NCI-H1436 (cell line): ENCODE data around the gene DYNLT2B.
"Not testable (repeated sequence)": the region's sequence is repeated elsewhere in the genome, so short reads cannot be mapped to it uniquely, and the experiment has no call there.

Source experiments
- DNase-seq: peaks from one replicate; lab custom pipeline; 2025; lab: John Stamatoyannopoulos, UW

The DYNLT2B gene

DNA sequence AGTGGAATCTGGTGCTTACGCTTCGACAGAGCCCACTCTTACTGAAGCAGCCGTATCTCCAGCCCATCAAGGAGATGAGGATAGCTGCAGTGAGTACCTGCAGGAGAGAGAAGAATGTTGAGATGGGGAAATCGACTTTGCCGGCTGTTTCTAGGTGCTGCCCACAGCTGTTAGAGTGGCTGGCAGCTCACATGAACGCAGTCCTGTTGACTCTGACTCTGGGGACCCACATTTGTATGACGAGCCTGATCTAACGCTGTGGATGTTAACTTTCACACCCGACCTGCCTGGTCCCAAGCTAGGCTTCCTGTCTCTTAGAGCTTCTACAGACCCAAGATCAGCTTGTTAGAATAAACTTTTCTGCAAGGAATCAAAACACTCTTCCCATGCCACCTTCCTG lies 8.9 kb upstream of the DYNLT2B start:
- DNase-seq = no peak

DNA sequence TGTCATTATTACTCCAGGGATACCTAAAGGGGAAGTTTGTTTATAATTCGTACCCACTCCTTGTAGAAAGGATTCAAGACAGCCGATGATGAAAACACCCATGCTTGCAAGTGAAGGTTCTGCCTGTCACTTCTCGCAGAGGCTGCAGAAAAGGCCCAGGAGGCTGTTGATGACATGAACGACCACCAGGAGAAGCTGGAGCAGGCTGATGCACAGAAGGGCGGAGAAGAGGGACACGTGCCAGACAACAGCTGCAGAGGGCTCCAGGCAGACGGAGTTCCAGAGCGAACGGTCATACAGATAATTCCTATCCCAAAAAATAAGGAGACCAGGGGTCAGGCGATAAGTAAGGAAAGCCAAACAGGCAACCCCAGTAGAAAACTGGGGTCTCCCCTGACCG lies 5.7 kb upstream of the DYNLT2B start:
- no peak for DNase-seq

DNA sequence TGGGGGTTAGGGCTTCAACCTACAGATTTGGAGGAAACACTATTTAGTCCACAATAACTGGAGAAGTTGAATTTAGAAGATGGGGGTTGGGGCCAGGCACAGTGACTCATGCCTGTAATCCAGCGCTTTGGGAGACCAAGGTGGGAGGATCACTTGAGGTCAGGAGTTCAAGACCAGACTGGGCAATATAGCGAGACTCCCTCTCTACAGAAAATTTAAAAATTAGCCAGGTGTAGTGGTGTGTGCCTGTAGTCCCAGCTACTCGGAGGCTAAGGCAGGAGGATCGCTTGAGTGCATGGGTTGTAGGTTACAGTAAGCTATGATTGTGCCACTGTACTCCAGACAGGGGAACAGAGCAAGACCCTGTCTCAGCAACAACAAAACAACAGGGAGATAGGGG lies 5.0 kb upstream of the DYNLT2B start:
- DNase-seq = no peak

GRCh38 chr3:196321162-196321561 lies 3.1 kb upstream of the DYNLT2B start:
- no peak for DNase-seq

DNA sequence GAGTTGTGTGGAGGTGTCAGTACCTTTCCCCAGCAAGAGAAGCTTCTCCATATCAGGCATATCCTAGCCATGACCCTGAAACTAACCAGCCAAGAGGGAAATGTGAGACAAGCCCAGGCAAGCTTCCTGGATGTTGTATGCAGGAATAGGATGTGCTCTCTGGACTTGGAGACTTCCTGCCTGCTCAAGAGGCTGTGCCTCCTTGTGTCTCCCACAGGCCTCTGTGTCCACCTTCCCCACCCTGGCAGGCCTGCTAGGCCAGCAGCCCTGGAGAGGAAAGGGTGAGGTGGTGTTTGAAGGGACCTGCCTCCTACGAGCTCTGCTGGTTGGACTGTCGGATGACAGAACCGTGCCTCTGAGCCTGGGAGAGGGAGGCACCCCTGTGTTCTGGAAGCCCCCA lies 2.1 kb upstream of the DYNLT2B start:
- DNase-seq = no peak

GRCh38 chr3:196316799-196317686 lies 997 bp downstream of the DYNLT2B start:
- not testable (repeated sequence) for DNase-seq

DNA sequence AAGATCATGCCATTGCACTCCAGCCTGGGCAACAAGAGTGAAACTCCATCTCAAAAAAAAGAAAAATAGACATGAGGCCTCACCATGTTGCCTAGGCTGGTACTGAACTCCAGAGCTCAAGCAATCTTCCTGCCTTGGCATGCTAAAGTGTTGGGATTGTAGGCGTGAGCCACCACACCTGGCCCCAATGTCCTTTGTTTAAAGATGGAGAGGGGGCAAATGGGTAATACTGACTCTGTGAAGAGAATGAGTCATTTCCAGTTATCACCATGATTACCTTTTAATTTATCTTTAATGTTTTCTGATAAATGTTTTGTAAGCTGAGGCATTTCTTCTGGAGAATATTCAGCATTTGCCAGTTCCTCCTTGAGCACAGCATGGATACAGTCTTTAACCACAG lies 2.2 kb downstream of the DYNLT2B start:
- no peak for DNase-seq

- DNase-seq = no peak
Observed at GRCh38 chr3:196314597-196314996, 3.4 kb downstream of the DYNLT2B start.

- not testable (repeated sequence) for DNase-seq
Observed at GRCh38 chr3:196314086-196314485, 4.0 kb downstream of the DYNLT2B start.

GRCh38 chr3:196302960-196303359 lies 15.1 kb downstream of the DYNLT2B start:
- DNase-seq = not testable (repeated sequence)

GRCh38 chr3:196302551-196302950 lies 15.5 kb downstream of the DYNLT2B start:
- DNase-seq = not testable (repeated sequence)

DNA sequence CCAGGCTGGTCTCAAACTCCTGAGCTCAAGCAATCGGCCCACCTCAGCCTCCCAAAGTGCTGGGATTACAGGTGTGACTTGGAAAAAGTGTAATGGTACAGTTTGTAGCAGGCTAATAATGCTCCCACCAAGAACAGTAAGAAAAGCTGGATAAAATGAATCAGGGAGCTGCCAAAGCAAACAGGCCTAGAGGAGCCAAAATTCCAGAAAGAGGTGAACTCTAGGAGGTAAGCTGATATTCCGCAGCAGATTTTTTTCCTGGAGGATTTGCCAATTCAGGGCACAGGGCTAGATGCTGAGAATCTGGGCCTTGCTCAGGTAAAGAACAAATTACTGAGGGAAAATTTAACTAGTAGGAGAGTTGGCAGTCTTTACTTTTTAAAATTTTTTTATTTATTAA lies 19.5 kb downstream of the DYNLT2B start:
- no peak for DNase-seq

DNA sequence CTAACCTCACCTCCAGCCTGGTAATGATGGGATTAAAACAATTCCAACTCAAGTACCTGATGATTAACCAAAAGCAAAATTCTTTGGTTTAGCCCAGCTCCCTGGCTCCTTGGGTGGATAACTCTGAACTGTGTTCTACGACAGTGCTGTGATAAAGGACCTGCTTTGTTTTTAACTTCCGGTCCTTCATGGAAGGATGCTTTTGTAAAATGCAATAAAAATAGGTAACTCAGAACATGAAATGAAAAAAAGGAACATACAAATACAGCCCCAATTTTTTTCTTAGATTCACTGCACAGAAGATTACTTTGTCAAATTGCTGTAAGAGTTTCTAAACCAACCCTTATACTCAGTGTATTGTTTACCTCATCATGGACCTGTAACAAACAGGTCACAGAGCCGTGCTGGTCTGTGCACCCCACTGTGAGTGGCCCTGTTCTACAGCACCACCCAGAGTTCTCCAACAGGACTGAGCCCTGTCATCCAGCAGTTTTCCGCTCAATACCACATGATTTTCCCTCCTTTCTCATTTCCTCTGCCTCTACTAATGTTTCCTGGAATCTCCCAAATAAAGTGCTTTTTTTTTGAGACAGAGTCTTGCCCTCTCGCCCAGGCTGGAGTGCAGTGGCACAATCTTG lies 25.6 kb downstream of the DYNLT2B start:
- DNase-seq = no peak

DNA sequence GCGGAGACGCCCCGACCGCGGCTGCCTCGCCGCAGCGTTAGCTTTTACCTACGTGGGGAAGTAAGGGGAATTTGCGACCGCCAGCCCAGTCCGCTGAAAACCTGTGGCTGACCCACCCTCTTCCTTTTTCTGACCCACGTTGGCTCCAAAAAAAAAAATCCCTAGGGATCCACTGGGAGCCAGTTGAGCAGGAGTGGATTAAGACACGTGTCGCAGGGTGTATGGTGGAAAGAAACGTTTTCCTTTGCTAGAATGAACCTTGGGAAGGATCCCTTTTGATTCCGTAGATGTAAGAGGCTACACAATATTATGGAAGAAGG lies 29.9 kb downstream of the DYNLT2B start:
- DNase-seq = peak; percentile 51

- peak; percentile 88 for DNase-seq
Observed at GRCh38 chr3:196287440-196288140, 30.4 kb downstream of the DYNLT2B start, which contains the start of gene PCYT1A. Gene PCYT1A, minus strand, starts transcription at chr3:196287726. Its CDS starts 17,195 bp downstream, at chr3:196270531.

DNA sequence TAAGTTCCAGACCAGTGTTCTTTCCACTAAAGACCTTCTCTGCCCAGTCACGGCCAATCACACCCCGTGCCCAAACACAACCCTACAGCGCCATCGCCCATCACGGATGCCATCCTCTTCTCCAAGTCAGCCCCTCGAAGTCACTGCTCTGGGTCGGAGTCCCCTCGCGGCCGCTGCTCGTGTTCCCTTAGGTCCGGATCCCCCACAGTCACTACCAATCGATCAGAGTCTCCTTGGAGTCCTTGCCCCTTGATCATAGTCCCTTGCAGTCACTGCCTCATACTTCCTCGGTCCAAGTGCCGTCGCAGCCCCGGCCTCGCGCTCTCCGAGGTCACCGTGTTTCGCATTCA lies 31.0 kb downstream of the DYNLT2B start:
- DNase-seq = no peak

- no peak for DNase-seq
Observed at GRCh38 chr3:196284396-196284795, 33.6 kb downstream of the DYNLT2B start.

DNA sequence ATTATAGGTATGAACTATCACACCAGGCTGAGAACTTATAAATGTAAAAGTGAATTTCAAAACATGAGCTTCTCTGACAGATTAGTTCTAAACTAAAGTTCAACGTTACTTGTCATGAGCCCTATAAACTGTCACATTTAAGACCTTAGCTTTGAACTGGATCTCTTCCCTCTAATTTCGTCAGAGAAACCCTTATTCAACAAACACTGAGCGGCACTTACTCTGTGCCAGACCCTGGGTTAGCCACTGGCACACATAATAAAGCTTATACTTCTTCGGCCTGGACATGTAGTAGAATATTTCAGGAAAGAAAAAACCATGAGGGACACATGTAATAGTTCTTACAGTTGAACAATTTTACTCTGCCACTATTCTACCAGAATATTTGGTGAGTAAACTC lies 36.1 kb downstream of the DYNLT2B start:
- no peak for DNase-seq

DNA sequence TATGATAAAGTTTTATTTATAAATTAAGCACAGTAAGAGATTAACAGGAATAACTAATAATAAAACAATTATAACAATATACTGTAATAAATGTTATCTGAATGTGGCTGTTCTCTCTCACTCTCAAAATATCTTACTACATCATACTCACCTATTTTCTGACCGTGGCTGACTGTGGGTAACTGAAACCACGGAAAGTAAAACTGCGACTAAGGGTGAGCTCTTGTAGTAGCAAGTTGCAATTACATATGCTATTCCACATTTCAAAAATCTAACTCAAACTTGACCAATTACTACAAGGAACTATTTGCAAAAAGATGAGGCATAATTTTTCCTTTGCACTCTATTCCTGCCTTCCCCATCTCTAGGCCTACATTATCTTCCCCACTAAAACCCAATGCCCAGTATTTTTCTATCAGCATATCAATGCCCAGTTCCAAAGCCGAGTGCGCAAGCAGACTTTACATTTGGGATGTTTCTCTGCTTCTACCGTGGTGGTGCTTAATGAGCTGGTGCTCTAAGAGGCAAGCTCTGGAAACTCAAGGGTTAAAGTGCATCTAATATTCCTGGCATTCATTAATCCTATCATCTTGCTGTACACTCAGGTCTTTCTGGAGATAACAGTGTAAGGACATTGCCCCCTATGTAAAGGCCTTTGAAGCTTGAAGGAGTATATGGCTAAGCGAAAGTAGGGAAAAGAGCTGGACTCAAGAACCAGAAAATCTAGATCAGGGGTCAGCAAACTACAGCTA lies 37.2 kb downstream of the DYNLT2B start:
- DNase-seq = no peak

- no peak for DNase-seq
Observed at GRCh38 chr3:196275126-196275525, 42.9 kb downstream of the DYNLT2B start.

GRCh38 chr3:196274585-196274984 lies 43.5 kb downstream of the DYNLT2B start:
- no peak for DNase-seq

- no peak for DNase-seq
Observed at GRCh38 chr3:196273655-196274054, 44.4 kb downstream of the DYNLT2B start.
